Placental epithelial cell (primary cell): ENCODE measurements around the gene COQ3. TPM values are rescaled to one million over a fixed set of nuclear protein-coding genes. Genes with fewer than 3 reads are reported as not detected.

ENCODE experiments used
- total RNA-seq: library from RNA; depleted of rRNA; stranded (reverse); fragments of >200 nt; gene quantifications from 2 replicates; pipeline ENCODE4 v1.2.3, GENCODE V29; 2012

COQ3 gene, protein sequence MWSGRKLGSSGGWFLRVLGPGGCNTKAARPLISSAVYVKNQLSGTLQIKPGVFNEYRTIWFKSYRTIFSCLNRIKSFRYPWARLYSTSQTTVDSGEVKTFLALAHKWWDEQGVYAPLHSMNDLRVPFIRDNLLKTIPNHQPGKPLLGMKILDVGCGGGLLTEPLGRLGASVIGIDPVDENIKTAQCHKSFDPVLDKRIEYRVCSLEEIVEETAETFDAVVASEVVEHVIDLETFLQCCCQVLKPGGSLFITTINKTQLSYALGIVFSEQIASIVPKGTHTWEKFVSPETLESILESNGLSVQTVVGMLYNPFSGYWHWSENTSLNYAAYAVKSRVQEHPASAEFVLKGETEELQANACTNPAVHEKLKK
- 1.6 and 7.9 TPM in 2 replicates for total RNA-seq

DNA sequence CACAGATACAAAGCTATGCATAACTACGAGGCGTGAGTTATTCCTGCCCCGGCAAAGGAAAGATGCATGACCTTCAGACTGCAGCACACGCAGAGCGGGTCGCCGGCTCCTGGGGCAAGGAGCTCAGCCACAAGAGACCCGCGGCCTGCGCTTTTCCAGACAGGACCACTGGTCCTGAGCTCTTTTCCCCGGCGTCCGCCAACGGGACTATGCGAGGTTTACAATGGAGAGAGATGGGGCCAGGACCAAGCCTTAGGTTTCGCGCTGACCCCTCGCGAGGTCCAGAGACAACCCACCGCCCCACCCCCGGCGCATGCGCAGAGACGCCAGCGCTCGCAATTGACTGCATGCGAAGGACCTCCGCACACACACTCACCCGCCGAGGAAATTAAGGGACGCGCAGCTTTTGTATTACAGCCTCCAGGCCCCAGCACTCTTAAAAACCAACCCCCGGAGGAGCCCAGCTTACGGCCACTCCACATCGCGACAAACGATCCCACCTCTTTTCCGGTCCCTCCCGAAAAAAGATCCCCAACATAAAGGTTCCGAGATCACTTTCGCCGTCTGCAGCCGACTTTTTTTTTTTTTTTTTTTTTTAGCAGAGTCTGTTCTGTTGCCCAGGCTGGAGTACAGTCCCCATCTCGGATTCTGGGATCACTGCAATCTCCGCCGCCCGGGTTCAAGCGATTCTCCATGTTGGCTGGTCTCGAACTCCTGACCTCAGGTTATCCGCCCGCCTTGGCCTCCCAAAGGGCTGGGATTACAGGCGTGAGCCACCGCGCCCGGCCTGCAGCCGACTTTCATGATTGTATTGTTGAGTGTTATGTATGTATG, at the start of gene COQ3:
TSS of gene COQ3 (minus strand) at position 498 of the 834 bp plus-strand sequence. CDS start at position 482, 16 bp downstream.

DNA sequence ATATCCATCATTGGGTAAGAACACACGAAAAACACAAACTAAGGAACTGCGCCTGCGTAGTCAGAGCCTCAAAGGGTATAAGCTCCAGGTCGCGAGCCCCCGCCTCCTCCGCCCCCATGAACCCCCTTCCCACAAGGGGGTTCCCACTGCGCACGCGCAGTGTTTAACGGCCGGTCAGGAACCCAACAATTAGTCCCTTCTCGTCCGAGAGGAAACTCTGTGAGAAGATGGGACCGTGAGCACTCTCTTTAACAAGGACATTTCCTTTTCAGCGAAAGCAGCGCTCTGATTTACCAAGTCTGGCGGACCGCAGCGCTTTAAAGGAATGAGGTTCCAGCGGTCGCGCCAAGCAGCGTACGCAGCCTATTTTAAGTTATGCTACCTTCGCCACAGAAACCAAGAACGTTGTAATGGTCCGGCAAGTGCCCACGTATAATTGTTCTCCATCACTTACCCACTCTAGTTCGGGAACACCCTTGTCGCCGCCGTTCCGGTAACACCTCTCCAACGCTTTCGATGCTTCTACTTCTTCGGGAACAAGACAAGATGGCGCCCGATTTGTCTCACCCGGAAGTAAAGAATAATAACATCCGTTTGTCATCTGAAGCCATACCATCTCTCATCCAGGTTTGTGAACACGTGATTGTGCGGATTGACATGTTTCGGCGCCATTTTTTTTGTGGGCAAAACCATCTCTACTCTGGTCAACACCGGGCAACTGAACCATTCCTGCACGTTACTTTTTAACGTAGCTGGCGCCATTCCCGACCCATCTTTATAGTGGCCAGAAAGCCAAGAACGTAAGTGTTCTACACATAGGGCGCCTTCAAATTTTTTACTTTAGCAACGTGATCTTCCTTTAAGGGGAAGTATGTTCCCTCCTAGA, 31.0 kb upstream of the COQ3 start, which contains the start of gene PNISR:
TSS of gene PNISR (minus strand) at position 548 of the 886 bp plus-strand sequence. CDS start 10,649 bp downstream, outside the sequence.

DNA sequence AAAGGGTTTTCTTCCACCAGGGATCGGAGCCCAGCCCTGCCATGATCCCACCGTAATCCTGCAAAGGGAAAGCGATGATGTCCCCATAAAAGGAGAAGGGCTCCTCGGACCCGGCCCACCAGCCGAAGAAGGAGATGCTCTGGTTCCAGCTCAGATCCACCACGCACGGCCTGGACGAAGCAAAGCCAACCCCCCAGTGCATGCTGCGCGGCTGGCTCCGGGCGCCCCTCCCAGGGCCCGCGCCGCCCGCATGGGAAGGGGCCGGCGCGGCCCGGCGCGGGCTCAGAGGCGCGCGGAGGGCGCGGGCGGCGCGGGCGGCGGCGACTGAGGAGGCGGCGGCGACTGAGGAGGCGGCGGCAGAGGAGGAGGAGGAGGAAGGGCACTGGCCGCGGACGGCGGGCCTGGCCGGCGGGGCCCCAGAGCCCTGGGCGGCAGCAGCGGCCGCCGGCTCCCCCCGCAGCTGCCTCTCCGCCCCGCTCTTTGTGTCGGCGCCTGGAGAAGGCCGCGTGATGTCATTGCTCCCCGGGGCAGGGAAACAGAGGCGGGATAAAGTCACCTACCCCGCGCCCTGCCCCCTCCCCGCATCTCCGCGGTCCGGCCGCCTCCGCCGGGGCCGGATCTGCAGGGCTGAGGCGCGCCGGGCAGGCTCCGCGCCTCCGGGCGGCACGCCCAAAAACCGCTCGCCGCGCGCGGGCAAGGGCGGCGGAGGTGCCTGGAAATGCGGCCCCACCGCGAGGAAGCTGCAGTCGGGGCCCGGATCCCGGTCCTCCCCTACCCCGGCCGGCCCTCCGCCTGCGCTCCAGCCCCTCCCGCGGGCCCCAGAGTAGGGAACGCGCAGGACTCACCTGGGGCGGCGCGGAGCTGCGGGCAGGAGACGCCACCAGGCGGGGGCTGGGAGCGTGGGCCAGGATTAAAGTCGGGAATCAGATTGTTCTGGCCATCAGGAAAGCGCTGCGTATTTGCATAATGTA, 44.5 kb downstream of the COQ3 start, which contains the start of gene FAXC:
TSS of gene FAXC (minus strand) at position 504 of the 971 bp plus-strand sequence. CDS start at position 202, 302 bp downstream.

Other genes starting within 250 kb of the COQ3 start
- 3.6 and 6.3 TPM in 2 replicates for gene FAXC, start 44.5 kb downstream of the COQ3 start, total RNA-seq
- gene PNISR, start 31.1 kb upstream of the COQ3 start, total RNA-seq = 59.0 and 89.1 TPM in 2 replicates
- gene USP45, start 121.2 kb upstream of the COQ3 start, total RNA-seq = 10.6 and 12.0 TPM in 2 replicates
- gene CCNC, start 174.5 kb upstream of the COQ3 start, total RNA-seq = 99.3 and 129 TPM in 2 replicates
- not detected in 2 replicates for gene PRDM13, start 212.6 kb upstream of the COQ3 start, total RNA-seq